NT2/D1 (cell line): Measurements from ENCODE around the gene RNF114.
A peak's percentile ranks its signal among the peaks of the same experiment; 100 is the strongest.

Experiments
- DNase-seq: peaks from one replicate; pipeline ENCODE4 v3.0.0-alpha.2; 2011; ENCODE audit warnings: low read depth, low spot score
- H3K27me3 ChIP-seq: 2 replicates; pipeline ENCODE4 v1.6.0; 2011; ENCODE audit warnings: mild to moderate bottlenecking; ENCODE audit not compliant: insufficient read length, insufficient read depth
- H3K36me3 ChIP-seq: 2 replicates; pipeline ENCODE4 v1.6.1; 2011; ENCODE audit warnings: mild to moderate bottlenecking, low read length, mixed read lengths; ENCODE audit not compliant: insufficient read depth, insufficient read length
- H3K4me1 ChIP-seq: 2 replicates; pipeline ENCODE4 v1.5.1; 2011; ENCODE audit not compliant: insufficient read depth, insufficient read length
- H3K4me3 ChIP-seq: 2 replicates; pipeline ENCODE4 v1.5.1; 2011; ENCODE audit warnings: low read depth; ENCODE audit not compliant: insufficient read length
- H3K9ac ChIP-seq: 2 replicates; pipeline ENCODE4 v1.6.0; 2011; ENCODE audit warnings: low read depth; ENCODE audit not compliant: insufficient read length
- H3K9me3 ChIP-seq: 2 replicates; pipeline ENCODE4 v1.5.1; 2011; ENCODE audit warnings: mild to moderate bottlenecking, low read length; ENCODE audit not compliant: insufficient read depth
- SUZ12 ChIP-seq: IDR thresholded peaks from 2 replicates; pipeline ENCODE4 v1.6.1; 2011; ENCODE audit not compliant: insufficient read length, insufficient read depth; ENCODE audit errors: extremely low read depth
- YY1 ChIP-seq: IDR thresholded peaks from 2 replicates; pipeline ENCODE4 v1.6.1; 2011; ENCODE audit not compliant: insufficient read length, insufficient read depth
- ZNF274 ChIP-seq: IDR thresholded peaks from 2 replicates; pipeline ENCODE4 v1.6.1; 2011; ENCODE audit warnings: mild to moderate bottlenecking, low read depth, low read length

Gene RNF114

DNA sequence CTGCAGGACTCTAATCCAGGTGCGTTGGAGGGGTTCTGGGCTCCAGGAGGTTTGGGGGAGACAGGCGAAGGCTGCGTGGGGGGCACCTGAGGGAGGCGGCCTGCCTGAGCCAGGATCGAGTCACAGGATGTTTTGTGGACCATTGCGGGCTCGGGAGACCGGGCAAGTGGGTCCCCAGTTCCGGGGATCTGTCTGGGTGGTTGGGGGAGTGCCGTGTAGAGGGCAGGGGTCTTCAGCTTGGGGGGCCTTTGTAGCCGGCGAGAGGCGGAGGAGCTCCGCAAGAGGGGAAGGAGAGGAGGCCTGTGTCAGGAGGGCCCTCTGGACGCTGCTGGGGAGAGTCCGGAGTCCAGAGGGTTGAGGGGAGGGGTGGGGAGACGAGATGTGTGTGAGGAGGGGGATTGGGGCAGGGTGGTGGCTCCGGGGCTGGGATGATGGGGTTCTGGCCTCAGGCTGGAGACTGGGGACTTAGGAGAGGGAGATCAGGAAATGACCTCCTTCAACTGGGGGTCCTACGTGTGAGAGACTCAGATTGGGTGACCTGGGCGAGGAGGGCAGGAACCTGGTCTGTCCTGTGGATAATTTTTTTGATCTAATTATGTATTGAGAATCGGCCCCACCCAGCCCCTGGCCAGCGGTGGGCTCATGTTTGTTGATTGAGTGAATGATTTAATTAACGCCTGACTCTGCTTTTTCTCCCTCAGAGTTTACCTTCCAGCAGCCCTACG is 47.1 kb downstream of the RNF114 start:
- H3K4me3 ChIP-seq, result peak overlapping the region; percentile 69
- TF ChIP-seq YY1 (no peak), SUZ12 (no peak), ZNF274 (no peak)
- DNase-seq, result no peak
- no peaks in the 10 kb centered on the region for H3K9me3 ChIP-seq
- H3K27me3 ChIP-seq, result peaks cover 31% of the 10 kb centered on the region
- H3K9ac ChIP-seq, result peak overlapping the region; percentile 95
- H3K4me1 ChIP-seq, result peaks cover 47% of the 10 kb centered on the region
- peaks cover 48% of the 10 kb centered on the region for H3K36me3 ChIP-seq

DNA sequence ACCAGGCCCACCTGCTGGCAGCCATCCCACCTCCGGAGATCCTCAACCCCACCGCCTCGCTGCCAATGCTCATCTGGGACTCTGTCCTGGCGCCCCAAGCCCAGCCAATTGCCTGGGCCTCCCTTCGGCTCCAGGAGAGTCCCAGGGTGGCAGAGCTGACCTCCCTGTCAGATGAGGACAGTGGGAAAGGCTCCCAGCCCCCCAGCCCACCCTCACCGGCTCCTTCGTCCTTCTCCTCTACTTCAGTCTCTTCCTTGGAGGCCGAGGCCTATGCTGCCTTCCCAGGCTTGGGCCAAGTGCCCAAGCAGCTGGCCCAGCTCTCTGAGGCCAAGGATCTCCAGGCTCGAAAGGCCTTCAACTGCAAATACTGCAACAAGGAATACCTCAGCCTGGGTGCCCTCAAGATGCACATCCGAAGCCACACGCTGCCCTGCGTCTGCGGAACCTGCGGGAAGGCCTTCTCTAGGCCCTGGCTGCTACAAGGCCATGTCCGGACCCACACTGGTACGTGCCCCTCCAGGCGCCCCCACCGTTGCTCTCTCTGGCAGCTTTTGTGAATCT is 47.7 kb downstream of the RNF114 start:
- peak overlapping the region; percentile 95 for H3K9ac ChIP-seq
- H3K9me3 ChIP-seq, result no peaks in the 10 kb centered on the region
- H3K27me3 ChIP-seq, result peaks cover 31% of the 10 kb centered on the region
- TF ChIP-seq YY1, result no peak
- no peak for TF ChIP-seq SUZ12
- TF ChIP-seq ZNF274, result no peak
- H3K4me1 ChIP-seq, result peaks cover 47% of the 10 kb centered on the region
- DNase-seq, result no peak
- H3K36me3 ChIP-seq, result peaks cover 54% of the 10 kb centered on the region
- peak overlapping the region; percentile 69 for H3K4me3 ChIP-seq

GRCh38 chr20:49984426-49985153 is 48.4 kb downstream of the RNF114 start:
- H3K9ac ChIP-seq, result peak overlapping the region; percentile 95
- peaks cover 28% of the 10 kb centered on the region for H3K27me3 ChIP-seq
- H3K4me3 ChIP-seq, result peak overlapping the region; percentile 29
- H3K9me3 ChIP-seq, result no peaks in the 10 kb centered on the region
- no peak for DNase-seq
- H3K4me1 ChIP-seq, result peaks cover 51% of the 10 kb centered on the region
- TF ChIP-seq YY1 (no peak), ZNF274 (no peak), SUZ12 (no peak)
- peaks cover 54% of the 10 kb centered on the region for H3K36me3 ChIP-seq

DNA sequence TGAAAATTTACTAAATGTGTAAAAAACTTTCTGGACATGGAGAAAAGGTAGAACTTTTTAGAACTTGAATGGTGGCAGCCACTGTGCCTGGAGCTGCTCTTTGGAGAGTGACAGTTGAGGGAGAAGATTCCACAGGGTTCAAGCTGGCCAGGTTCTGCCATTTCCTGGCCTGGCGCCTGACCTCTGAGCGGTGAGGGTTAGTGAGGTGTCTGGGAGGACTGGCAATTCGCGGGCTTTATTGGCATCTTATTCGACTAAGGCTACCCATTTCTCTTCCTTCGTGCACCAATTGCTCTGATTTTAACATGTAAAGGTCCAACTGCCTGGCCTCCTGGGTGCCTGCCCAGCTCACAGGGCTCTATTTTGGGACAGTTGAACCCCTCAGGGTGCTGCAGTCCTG is 49.0 kb downstream of the RNF114 start:
- Histone ChIP-seq H3K9ac (peak overlapping the region; percentile 50), H3K4me3 (peak overlapping the region; percentile 10), H3K4me1 (peaks cover 56% of the 10 kb centered on the region), H3K36me3 (peaks cover 54% of the 10 kb centered on the region), H3K9me3 (no peaks in the 10 kb centered on the region), H3K27me3 (peaks cover 23% of the 10 kb centered on the region)
- TF ChIP-seq SUZ12 (no peak), YY1 (no peak), ZNF274 (no peak)
- DNase-seq, result no peak

DNA sequence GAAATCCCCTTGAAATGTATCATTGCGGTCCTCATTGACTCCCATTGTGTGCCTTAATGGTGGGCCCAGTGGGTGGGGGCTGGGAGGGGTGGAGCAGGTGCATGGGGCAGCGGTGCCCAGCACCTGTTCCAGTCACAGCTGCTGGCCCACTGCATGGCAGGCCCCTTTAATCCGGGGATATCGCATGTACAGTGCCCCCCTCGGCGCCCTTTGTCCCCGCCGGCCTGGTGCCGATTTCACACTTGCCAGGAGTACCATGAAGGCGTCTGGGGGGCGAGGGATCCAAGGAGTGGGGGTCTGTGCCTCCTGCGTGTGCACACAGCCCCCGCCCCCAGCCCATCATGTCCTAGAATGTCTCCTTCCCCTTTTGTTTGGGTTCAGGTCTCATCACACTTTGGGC is 49.4 kb downstream of the RNF114 start:
- H3K36me3 ChIP-seq, result peaks cover 54% of the 10 kb centered on the region
- TF ChIP-seq SUZ12 (no peak), ZNF274 (no peak), YY1 (no peak)
- DNase-seq, result no peak
- H3K9me3 ChIP-seq, result no peaks in the 10 kb centered on the region
- H3K4me1 ChIP-seq, result peaks cover 60% of the 10 kb centered on the region
- no peak overlapping the region for H3K4me3 ChIP-seq
- peaks cover 18% of the 10 kb centered on the region for H3K27me3 ChIP-seq
- peak overlapping the region; percentile 64 for H3K9ac ChIP-seq

DNA sequence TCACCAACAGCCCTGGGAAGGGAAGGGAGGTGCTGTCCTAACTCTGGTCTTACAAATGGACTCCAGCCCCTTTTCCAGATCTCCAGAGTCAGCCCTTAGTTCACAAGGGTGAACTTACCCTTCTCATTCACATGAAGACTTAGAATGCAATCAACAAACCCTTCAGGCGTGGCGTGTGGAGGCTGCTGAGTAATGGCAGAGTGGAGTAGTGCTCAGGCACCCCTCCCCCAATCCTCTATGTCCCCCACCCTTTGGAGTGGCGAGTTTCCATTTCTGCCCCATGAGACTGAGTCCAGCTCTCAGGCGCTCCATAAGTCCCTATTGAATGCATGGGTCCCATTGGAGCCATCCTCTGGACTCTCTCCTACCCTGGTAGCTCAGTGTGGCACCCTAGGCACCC is 49.9 kb downstream of the RNF114 start:
- H3K36me3 ChIP-seq, result peaks cover 54% of the 10 kb centered on the region
- DNase-seq, result no peak
- H3K4me3 ChIP-seq, result no peak overlapping the region
- peak overlapping the region; percentile 64 for H3K9ac ChIP-seq
- no peaks in the 10 kb centered on the region for H3K9me3 ChIP-seq
- peaks cover 64% of the 10 kb centered on the region for H3K4me1 ChIP-seq
- TF ChIP-seq ZNF274 (no peak), YY1 (no peak), SUZ12 (no peak)
- H3K27me3 ChIP-seq, result peaks cover 14% of the 10 kb centered on the region

GRCh38 chr20:49987015-49987867 is 51.0 kb downstream of the RNF114 start:
- Histone ChIP-seq H3K9ac (peak overlapping the region; percentile 24), H3K36me3 (peaks cover 54% of the 10 kb centered on the region), H3K27me3 (peaks cover 2% of the 10 kb centered on the region), H3K4me3 (no peak overlapping the region), H3K4me1 (peaks cover 55% of the 10 kb centered on the region), H3K9me3 (no peaks in the 10 kb centered on the region)
- no peak for DNase-seq
- no peak for TF ChIP-seq SUZ12
- no peak for TF ChIP-seq YY1
- TF ChIP-seq ZNF274, result no peak
